Neutrophil (primary cell): Measurements from ENCODE around the gene SERBP1.

ENCODE experiments used
- H3K27ac ChIP-seq: fragments of 200-600 bp; sonication (generic); 2 replicates; pipeline ENCODE4 v1.5.1; 2016; ENCODE audit warnings: mild to moderate bottlenecking, moderate library complexity
- H3K27me3 ChIP-seq: fragments of 200-600 bp; sonication (generic); 2 replicates; pipeline ENCODE4 v1.6.0; 2016; ENCODE audit warnings: mild to moderate bottlenecking
- H3K36me3 ChIP-seq: fragments of 200-600 bp; sonication (generic); 2 replicates; pipeline ENCODE4 v1.5.1; 2017
- H3K4me1 ChIP-seq, 2 experiments: fragments of 200-600 bp in 1 of 2; sonication (generic) in 1 of 2; 1 replicate in 1 of 2; 2 replicates in 1 of 2; pipeline versions ENCODE4 v1.5.1 to v1.6.1; 2013 to 2016; ENCODE audit warnings: low read depth in 1 of 2, low read length in 1 of 2, mild to moderate bottlenecking in 1 of 2, moderate library complexity in 1 of 2; ENCODE audit not compliant: control insufficient read depth in 1 of 2, insufficient read depth in 1 of 2
- H3K4me3 ChIP-seq, 2 experiments: fragments of 200-600 bp in 1 of 2; sonication (generic) in 1 of 2; 1 replicate in 1 of 2; 2 replicates in 1 of 2; pipeline ENCODE4 v1.5.1; 2013 to 2016; ENCODE audit warnings: low read depth in 1 of 2, low read length in 1 of 2, mild to moderate bottlenecking in 1 of 2, moderate library complexity in 1 of 2
- H3K9me3 ChIP-seq: fragments of 200-600 bp; sonication (generic); 2 replicates; pipeline ENCODE4 v1.5.1; 2016
- TF ChIP-seq, protein P1 (sequence below): fragments of 200-600 bp; sonication (generic); IDR thresholded peaks from 2 replicates; pipeline ENCODE4 v1.5.1; 2016; ENCODE audit warnings: antibody characterized with exemption

Gene SERBP1

GRCh38 chr1:67469431-67469830 lies 39.2 kb upstream of the SERBP1 start:
- Histone ChIP-seq H3K27me3 (no peaks in the 10 kb centered on the region), H3K27ac (no peak overlapping the region), H3K4me1 (no peaks in the 10 kb centered on the region), H3K9me3 (no peaks in the 10 kb centered on the region), H3K36me3 (no peaks in the 10 kb centered on the region), H3K4me3 (no peak overlapping the region)
- TF ChIP-seq, protein P1, sequence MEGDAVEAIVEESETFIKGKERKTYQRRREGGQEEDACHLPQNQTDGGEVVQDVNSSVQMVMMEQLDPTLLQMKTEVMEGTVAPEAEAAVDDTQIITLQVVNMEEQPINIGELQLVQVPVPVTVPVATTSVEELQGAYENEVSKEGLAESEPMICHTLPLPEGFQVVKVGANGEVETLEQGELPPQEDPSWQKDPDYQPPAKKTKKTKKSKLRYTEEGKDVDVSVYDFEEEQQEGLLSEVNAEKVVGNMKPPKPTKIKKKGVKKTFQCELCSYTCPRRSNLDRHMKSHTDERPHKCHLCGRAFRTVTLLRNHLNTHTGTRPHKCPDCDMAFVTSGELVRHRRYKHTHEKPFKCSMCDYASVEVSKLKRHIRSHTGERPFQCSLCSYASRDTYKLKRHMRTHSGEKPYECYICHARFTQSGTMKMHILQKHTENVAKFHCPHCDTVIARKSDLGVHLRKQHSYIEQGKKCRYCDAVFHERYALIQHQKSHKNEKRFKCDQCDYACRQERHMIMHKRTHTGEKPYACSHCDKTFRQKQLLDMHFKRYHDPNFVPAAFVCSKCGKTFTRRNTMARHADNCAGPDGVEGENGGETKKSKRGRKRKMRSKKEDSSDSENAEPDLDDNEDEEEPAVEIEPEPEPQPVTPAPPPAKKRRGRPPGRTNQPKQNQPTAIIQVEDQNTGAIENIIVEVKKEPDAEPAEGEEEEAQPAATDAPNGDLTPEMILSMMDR, result no peak

- no peak overlapping the region for H3K4me3 ChIP-seq
Measured at GRCh38 chr1:67468066-67468718, 38.0 kb upstream of the SERBP1 start.

DNA sequence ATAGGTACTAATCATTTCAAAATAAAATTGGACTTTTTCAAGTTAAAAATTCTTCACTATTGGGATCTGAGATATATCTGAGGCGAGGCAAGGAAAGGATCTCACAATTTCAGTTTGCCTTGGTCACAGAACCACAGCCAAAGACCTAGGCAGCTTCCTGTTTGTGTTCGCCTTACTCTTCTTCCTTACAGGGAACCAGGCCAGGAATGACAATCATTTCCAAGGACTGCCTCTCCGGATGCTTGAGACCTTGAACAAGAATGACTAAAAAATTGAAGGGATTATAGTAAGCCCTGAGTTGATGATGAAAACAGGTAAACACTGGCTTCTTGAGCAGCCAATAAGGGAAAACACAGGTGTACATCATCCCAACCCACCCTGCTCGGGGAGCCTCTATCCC lies 35.2 kb upstream of the SERBP1 start:
- Histone ChIP-seq H3K36me3 (no peaks in the 10 kb centered on the region), H3K27ac (no peak overlapping the region), H3K9me3 (no peaks in the 10 kb centered on the region), H3K4me1 (no peaks in the 10 kb centered on the region), H3K4me3 (no peak overlapping the region), H3K27me3 (no peaks in the 10 kb centered on the region)
- TF ChIP-seq, protein P1, result no peak

More at GRCh38 chr1:67468066-67468718, 38.0 kb upstream of the SERBP1 start:
- H3K27me3 ChIP-seq, result no peaks in the 10 kb centered on the region
- no peaks in the 10 kb centered on the region for H3K36me3 ChIP-seq
- no peak overlapping the region for H3K27ac ChIP-seq
- H3K4me1 ChIP-seq, result no peaks in the 10 kb centered on the region
- no peaks in the 10 kb centered on the region for H3K9me3 ChIP-seq
- TF ChIP-seq, protein P1, result no peak

DNA sequence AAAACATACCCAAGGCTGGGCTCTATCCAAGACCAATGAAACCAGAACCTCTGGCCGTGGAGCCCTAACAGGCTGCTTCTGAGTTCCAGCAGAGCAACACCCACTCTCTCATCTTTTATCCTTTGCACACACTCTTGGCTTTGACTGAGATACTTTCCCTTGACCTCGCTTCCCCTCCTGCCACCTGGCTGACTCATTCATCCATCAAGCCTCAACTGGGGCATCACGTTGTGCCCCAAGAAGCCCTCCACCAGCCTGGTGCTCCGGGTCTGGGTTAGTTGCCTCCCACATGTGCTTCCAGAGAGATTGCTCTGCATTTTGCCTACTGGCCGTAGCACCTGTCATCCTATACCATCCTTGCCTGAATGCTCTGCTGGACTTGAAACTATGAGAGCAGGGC lies 34.5 kb upstream of the SERBP1 start:
- no peak overlapping the region for H3K4me3 ChIP-seq
- H3K4me1 ChIP-seq, result no peaks in the 10 kb centered on the region
- H3K27ac ChIP-seq, result no peak overlapping the region
- no peaks in the 10 kb centered on the region for H3K36me3 ChIP-seq
- H3K9me3 ChIP-seq, result no peaks in the 10 kb centered on the region
- H3K27me3 ChIP-seq, result no peaks in the 10 kb centered on the region
- TF ChIP-seq, protein P1, result no peak

- Histone ChIP-seq H3K4me1 (no peaks in the 10 kb centered on the region), H3K4me3 (no peak overlapping the region), H3K9me3 (no peaks in the 10 kb centered on the region), H3K36me3 (no peaks in the 10 kb centered on the region), H3K27me3 (no peaks in the 10 kb centered on the region), H3K27ac (no peak overlapping the region)
- TF ChIP-seq, protein P1, result no peak
Measured at GRCh38 chr1:67464058-67464457, 33.9 kb upstream of the SERBP1 start.
